PC-3 (cell line): ENCODE measurements around the gene ALDH16A1.

ENCODE experiments used
- EZH2 ChIP-seq: fragments of 300-600 bp; sonication (generic); IDR thresholded peaks from one replicate; pipeline ENCODE4 v1.6.1; 2017; ENCODE audit warnings: antibody characterized with exemption, mild to moderate bottlenecking, low read length; ENCODE audit not compliant: unreplicated experiment
- EZH2phosphoT487 ChIP-seq: fragments of 300-600 bp; sonication (generic); IDR thresholded peaks from 2 replicates; pipeline ENCODE4 v1.6.1; 2018; ENCODE audit warnings: mild to moderate bottlenecking, antibody characterized with exemption, low read length, borderline replicate concordance
- TF ChIP-seq, protein P1 (sequence below): fragments of 300-600 bp; sonication (generic); conservative IDR thresholded peaks from 2 replicates; pipeline ENCODE4 v1.5.1; 2017; ENCODE audit warnings: antibody characterized with exemption, low read depth, mild to moderate bottlenecking, low read length

DNA sequence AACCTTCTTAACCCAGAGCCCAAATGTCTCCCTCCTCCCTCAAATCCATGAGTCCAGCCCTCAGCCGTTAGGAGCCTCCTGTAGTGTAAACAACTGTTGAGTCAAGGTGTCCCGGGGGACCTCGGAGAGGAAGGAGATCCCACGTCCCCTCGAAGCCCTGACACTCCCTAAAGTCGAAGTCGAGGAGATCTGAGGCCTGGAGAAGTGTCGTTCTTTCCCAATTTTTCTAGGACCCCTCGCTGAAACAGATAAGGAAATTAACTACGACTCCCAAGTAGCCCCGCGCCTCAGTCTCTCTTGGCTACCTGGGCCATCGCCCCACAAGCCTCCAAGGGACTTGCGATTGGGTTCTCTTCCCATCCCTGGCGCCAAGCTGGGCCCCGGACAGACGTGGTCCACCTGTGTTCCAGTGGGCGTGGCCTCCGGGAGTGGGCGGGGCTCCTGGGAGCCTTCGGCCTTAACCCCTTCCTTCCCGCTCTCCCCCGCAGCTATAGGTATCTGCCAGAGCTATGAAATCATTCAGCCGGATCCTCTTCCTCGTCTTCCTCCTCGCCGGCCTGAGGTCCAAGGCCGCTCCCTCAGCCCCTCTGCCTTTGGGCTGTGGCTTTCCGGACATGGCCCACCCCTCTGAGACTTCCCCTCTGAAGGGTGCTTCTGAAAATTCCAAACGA is 27.0 kb upstream of the ALDH16A1 start:
- TF ChIP-seq, protein P1, sequence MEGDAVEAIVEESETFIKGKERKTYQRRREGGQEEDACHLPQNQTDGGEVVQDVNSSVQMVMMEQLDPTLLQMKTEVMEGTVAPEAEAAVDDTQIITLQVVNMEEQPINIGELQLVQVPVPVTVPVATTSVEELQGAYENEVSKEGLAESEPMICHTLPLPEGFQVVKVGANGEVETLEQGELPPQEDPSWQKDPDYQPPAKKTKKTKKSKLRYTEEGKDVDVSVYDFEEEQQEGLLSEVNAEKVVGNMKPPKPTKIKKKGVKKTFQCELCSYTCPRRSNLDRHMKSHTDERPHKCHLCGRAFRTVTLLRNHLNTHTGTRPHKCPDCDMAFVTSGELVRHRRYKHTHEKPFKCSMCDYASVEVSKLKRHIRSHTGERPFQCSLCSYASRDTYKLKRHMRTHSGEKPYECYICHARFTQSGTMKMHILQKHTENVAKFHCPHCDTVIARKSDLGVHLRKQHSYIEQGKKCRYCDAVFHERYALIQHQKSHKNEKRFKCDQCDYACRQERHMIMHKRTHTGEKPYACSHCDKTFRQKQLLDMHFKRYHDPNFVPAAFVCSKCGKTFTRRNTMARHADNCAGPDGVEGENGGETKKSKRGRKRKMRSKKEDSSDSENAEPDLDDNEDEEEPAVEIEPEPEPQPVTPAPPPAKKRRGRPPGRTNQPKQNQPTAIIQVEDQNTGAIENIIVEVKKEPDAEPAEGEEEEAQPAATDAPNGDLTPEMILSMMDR = no peak
- no peak for TF ChIP-seq EZH2
- no peak for TF ChIP-seq EZH2phosphoT487
